ENCODE data around the gene PARM1. TPM values are rescaled to one million over a fixed set of nuclear protein-coding genes. Genes with fewer than 3 reads are reported as not detected.

The PARM1 gene
- total RNA-seq, 4 donors from 2014 or later = 22.6 to 116 (median 45.5) TPM

DNA sequence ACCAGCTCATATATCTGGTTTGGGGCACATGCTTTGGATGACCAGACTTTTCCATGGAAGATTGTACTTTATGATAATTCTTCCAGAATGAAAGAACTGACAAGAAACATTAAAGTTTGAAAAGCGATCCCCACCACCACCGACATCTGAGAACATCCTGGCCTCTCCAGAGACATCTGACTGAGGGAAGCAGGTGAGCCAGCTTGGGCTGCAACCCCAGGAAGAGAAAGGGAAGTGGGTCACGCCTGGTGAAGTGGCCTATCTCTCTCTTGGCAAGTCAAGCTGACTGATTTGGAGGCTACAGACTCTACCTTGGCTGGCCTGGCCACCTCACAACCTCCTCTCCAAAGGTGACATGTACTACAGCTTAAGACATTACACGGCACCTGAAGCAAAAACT lies 20.7 kb downstream of the PARM1 start:
- TF ChIP-seq, protein P1, sequence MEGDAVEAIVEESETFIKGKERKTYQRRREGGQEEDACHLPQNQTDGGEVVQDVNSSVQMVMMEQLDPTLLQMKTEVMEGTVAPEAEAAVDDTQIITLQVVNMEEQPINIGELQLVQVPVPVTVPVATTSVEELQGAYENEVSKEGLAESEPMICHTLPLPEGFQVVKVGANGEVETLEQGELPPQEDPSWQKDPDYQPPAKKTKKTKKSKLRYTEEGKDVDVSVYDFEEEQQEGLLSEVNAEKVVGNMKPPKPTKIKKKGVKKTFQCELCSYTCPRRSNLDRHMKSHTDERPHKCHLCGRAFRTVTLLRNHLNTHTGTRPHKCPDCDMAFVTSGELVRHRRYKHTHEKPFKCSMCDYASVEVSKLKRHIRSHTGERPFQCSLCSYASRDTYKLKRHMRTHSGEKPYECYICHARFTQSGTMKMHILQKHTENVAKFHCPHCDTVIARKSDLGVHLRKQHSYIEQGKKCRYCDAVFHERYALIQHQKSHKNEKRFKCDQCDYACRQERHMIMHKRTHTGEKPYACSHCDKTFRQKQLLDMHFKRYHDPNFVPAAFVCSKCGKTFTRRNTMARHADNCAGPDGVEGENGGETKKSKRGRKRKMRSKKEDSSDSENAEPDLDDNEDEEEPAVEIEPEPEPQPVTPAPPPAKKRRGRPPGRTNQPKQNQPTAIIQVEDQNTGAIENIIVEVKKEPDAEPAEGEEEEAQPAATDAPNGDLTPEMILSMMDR (IDR thresholded peaks at IDR 0.05) = no peak
- TF ChIP-seq POLR2A (IDR thresholded peaks at IDR 0.05) = no peak

DNA sequence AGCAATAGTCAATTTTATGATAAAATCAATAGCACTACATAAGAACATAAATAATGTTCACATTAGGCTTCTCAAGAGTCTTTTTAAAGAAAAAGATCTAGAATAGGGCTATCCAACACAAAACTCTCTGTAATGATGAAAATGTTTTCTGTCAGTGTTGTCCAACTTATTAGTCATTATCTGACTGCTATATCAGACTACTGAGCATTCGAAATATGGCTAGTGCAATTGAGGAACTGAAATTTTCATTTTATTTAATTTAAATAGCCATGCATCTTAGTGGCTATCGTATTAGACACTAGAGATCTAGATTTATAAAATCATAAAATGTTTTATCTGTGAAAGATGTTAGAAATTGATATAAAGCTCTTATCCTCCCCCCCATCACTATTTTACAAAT lies 26.0 kb downstream of the PARM1 start:
- Histone ChIP-seq H3K9me3 (no peaks in the 10 kb centered on the region), H3K27me3 (no peaks in the 10 kb centered on the region), H3K4me3 (no peak overlapping the region), H3K27ac (no peak overlapping the region), H3K36me3 (no peaks in the 10 kb centered on the region), H3K4me1 (no peaks in the 10 kb centered on the region)
- no peak for TF ChIP-seq POLR2A (IDR thresholded peaks at IDR 0.05)
- TF ChIP-seq, protein P1 (IDR thresholded peaks at IDR 0.05) = no peak
- intact Hi-C loops (cut with DNase I; ENCODE audit: low total_unique reads) = no loop called here
- DNase-seq = no peak

More for the DNA sequence above, 20.7 kb downstream of the PARM1 start:
- Histone ChIP-seq H3K36me3 (no peaks in the 10 kb centered on the region), H3K27me3 (no peaks in the 10 kb centered on the region), H3K4me3 (no peak overlapping the region), H3K9me3 (no peaks in the 10 kb centered on the region), H3K4me1 (no peaks in the 10 kb centered on the region), H3K27ac (no peak overlapping the region)
- no peak for DNase-seq
- intact Hi-C loops (cut with DNase I; ENCODE audit: low total_unique reads) = no loop called here

DNA sequence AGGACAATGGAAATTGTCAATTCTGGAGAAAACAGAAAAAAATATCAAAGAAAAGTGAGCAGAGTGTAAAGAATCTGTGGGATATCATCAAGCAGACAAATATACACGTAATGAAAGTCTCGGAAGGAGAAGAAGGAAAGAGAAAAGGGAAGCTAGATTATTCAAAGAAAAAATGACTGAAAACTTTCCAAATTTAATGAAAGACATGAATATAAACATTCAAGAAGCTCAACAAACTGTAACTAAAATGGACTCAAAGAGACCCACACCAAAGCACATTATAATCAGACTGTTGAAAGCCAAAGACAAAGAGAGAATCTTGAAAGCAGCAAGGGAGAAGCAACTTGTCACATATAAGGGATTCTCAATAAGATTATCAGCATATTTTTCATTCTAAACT lies 28.3 kb downstream of the PARM1 start:
- TF ChIP-seq POLR2A (IDR thresholded peaks at IDR 0.05) = no peak
- TF ChIP-seq, protein P1 (IDR thresholded peaks at IDR 0.05) = no peak
- no peaks in the 10 kb centered on the region for H3K36me3 ChIP-seq

DNA sequence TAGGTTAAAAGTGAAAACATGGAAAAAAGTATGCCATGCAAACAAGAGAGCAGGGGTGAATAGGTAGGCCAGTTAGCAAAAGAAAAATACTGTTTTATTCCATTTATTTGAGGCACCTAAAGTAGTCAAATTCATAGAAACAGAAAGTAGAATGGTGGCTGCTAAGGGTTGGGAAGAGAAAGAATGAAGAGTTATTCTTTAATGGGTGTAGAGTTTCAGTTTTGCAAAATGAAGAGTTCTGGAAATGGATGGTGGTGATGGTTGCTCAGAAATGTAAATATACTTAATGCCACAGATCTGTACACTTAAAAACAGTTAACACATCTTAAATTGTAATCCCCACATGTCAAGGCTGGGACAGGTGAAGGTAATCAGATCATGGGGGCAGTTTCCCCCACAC lies 29.7 kb downstream of the PARM1 start:
- Histone ChIP-seq H3K4me3 (no peak overlapping the region), H3K36me3 (no peaks in the 10 kb centered on the region), H3K4me1 (no peaks in the 10 kb centered on the region), H3K9me3 (no peaks in the 10 kb centered on the region), H3K27me3 (no peaks in the 10 kb centered on the region), H3K27ac (no peak overlapping the region)
- DNase-seq = no peak
- intact Hi-C loops (cut with DNase I; ENCODE audit: low total_unique reads) = no loop called here
- no peak for TF ChIP-seq POLR2A (IDR thresholded peaks at IDR 0.05)
- TF ChIP-seq, protein P1 (IDR thresholded peaks at IDR 0.05) = no peak

More for the DNA sequence above, 28.3 kb downstream of the PARM1 start:
- H3K4me3 ChIP-seq = no peak overlapping the region
- H3K27ac ChIP-seq = no peak overlapping the region
- intact Hi-C loops (cut with DNase I; ENCODE audit: low total_unique reads) = no loop called here
- H3K9me3 ChIP-seq = no peaks in the 10 kb centered on the region
- H3K4me1 ChIP-seq = no peaks in the 10 kb centered on the region
- no peaks in the 10 kb centered on the region for H3K27me3 ChIP-seq
- DNase-seq = no peak

DNA sequence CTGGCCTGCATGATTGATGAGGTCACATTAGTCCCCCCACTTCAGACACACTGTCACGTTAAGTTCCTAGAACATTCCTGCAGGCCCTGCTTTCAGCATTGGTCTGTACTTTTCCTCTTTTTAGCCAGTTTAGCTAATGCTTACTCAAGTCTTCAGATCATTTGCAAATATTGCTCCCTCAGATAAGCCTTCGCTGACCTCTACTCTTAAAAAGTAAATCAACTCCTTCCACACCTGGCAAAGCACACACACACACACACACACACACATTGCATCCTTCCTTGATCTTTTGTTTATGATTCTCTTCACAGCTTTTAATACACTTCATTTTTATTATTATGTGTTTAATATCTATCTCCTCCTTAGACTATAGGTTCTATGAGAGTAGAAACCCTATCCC lies 31.4 kb downstream of the PARM1 start:
- H3K4me1 ChIP-seq = no peaks in the 10 kb centered on the region
- TF ChIP-seq, protein P1 (IDR thresholded peaks at IDR 0.05) = no peak
- TF ChIP-seq POLR2A (IDR thresholded peaks at IDR 0.05) = no peak
- DNase-seq = no peak
- intact Hi-C loops (cut with DNase I; ENCODE audit: low total_unique reads) = no loop called here
- no peaks in the 10 kb centered on the region for H3K9me3 ChIP-seq
- H3K4me3 ChIP-seq = no peak overlapping the region
- H3K27ac ChIP-seq = no peak overlapping the region
- H3K27me3 ChIP-seq = no peaks in the 10 kb centered on the region
- no peaks in the 10 kb centered on the region for H3K36me3 ChIP-seq
